Measurements from ENCODE around the gene ZNF385D. TPM values are rescaled to one million over a fixed set of nuclear protein-coding genes. Genes with fewer than 3 reads are reported as not detected.
"Not testable (repeated sequence)": the region's sequence is repeated elsewhere in the genome, so short reads cannot be mapped to it uniquely, and the experiment has no call there.

The ZNF385D gene
- total RNA-seq, 1 experiment from 2014 or later: not detected

- DNase-seq (ENCODE audit: low spot score): no peak
Observed at GRCh38 chr3:21509731-21510470, 241.1 kb downstream of the ZNF385D start.

GRCh38 chr3:21508246-21508645 lies 242.8 kb downstream of the ZNF385D start:
- DNase-seq (ENCODE audit: low spot score): no peak

- peak; percentile 1 for DNase-seq (ENCODE audit: low spot score)
Observed at GRCh38 chr3:21505711-21506460, 245.1 kb downstream of the ZNF385D start.

GRCh38 chr3:21502656-21503055 lies 248.4 kb downstream of the ZNF385D start:
- DNase-seq (ENCODE audit: low spot score): no peak

GRCh38 chr3:21500834-21501233 lies 250.2 kb downstream of the ZNF385D start:
- DNase-seq (ENCODE audit: low spot score): no peak

- DNase-seq (ENCODE audit: low spot score): not testable (repeated sequence)
Observed at GRCh38 chr3:21490671-21491070, 260.3 kb downstream of the ZNF385D start.

- DNase-seq (ENCODE audit: low spot score): no peak
Observed at GRCh38 chr3:21487520-21487919, 263.5 kb downstream of the ZNF385D start.

- not testable (repeated sequence) for DNase-seq (ENCODE audit: low spot score)
Observed at GRCh38 chr3:21486024-21486935, 264.7 kb downstream of the ZNF385D start.

- no peak for DNase-seq (ENCODE audit: low spot score)
Observed at GRCh38 chr3:21484828-21485144, 266.2 kb downstream of the ZNF385D start.

- peak; percentile 1 for DNase-seq (ENCODE audit: low spot score)
Observed at GRCh38 chr3:21484057-21484827, 266.8 kb downstream of the ZNF385D start.

- DNase-seq (ENCODE audit: low spot score): no peak
Observed at GRCh38 chr3:21481991-21482390, 269.0 kb downstream of the ZNF385D start.

- DNase-seq (ENCODE audit: low spot score): no peak
Observed at GRCh38 chr3:21477541-21478288, 273.3 kb downstream of the ZNF385D start.

- DNase-seq (ENCODE audit: low spot score): no peak
Observed at GRCh38 chr3:21466476-21466875, 284.5 kb downstream of the ZNF385D start.

GRCh38 chr3:21464746-21465145 lies 286.3 kb downstream of the ZNF385D start:
- no peak for DNase-seq (ENCODE audit: low spot score)

- DNase-seq (ENCODE audit: low spot score): no peak
Observed at GRCh38 chr3:21463319-21463718, 287.7 kb downstream of the ZNF385D start.

GRCh38 chr3:21462141-21462540 lies 288.9 kb downstream of the ZNF385D start:
- no peak for DNase-seq (ENCODE audit: low spot score)

- no peak for DNase-seq (ENCODE audit: low spot score)
Observed at GRCh38 chr3:21457084-21457483, 293.9 kb downstream of the ZNF385D start.

- no peak for DNase-seq (ENCODE audit: low spot score)
Observed at GRCh38 chr3:21449738-21450137, 301.3 kb downstream of the ZNF385D start.

GRCh38 chr3:21447476-21448151 lies 303.4 kb downstream of the ZNF385D start:
- no peak for DNase-seq (ENCODE audit: low spot score)

GRCh38 chr3:21446945-21447475 lies 304.0 kb downstream of the ZNF385D start:
- no peak for DNase-seq (ENCODE audit: low spot score)
